GM18873 (cell line): Measurements from ENCODE around the gene RPL29.

Experiments
- ATAC-seq: cut with Tn5 transposase; IDR thresholded peaks from one replicate; pipeline ENCODE4 v1.9.1; 2021; ENCODE audit warnings: mild to moderate bottlenecking, moderate library complexity, moderate number of reproducible peaks; ENCODE audit not compliant: unreplicated experiment, low FRiP score

Gene RPL29

GRCh38 chr3:52028572-52028971, 32.9 kb upstream of the RPL29 start:
- ATAC-seq = no peak

DNA sequence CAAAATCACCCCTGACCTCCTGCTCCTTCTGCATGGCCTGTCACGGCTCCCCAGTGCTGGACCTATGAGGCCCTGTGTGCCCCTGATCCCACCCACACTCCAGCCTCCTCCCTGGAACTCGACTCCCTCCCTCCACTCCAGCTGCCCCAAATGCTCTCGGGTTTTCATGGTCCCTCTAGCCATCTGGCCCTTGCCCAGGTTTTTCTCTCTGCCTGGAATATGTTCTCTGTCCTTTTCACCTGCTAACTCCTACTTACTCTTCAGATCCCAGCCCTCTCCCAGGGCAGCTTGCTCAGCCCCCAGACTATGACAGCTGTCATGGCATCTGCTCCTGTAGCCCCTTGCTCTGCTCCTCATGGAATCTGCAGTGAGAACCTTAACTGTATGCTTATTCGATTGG, 30.3 kb upstream of the RPL29 start:
- no peak for ATAC-seq

DNA sequence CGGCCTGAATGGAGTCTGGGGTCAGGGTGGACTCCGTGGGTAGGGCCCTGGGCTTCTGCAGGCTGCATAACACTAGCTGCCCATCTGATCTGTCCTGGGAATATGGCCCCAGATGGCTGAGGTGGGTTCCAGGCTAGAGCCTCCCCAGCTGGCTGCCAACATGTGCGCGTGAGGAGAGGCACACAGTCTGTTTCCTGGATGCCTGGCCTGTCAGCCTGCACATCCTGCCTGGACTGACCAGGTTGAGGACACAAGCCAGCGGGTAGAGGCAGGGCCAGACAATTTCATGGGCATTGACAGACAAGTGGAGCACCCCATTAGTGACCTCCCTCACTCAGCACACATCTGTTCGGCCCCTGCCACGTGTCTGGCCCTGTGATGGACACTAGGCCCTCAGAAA, 29.8 kb upstream of the RPL29 start:
- ATAC-seq = no peak

GRCh38 chr3:52024765-52025452, 29.2 kb upstream of the RPL29 start:
- ATAC-seq = no peak

- ATAC-seq = no peak
These were observed 28.4 kb upstream of the RPL29 start for GRCh38 chr3:52023860-52024764.

DNA sequence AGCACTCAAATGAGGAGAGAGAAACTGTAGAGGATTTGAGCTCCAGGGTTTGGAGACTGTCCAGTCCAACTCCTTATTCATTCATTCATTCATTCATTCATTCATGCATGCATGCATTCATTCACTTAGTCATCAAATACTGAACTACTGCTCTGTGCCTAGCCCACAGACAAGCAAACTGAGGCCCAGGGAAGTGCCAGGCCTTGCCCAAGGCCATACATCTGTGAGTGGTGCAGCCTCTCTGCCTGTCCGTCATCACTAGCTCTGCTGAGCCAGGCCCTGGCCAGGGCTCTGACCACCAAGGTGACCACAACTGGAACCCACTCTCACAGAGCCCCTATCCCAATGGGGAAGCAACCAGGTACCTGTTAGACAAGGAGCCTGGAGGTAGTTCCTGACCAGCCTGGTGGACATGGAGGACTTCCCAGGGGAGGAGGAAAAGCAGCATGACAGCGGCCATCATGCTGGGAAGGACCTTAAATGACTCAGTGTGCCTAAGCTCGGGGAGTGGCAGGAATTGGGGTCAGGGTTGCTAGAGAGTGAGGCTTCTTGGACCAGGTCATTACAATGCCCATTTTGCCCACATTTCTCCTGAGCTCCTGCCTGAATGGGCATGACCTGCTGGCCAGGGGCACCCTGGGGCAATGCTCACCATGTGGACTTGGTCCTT, 27.5 kb upstream of the RPL29 start:
- ATAC-seq = no peak

DNA sequence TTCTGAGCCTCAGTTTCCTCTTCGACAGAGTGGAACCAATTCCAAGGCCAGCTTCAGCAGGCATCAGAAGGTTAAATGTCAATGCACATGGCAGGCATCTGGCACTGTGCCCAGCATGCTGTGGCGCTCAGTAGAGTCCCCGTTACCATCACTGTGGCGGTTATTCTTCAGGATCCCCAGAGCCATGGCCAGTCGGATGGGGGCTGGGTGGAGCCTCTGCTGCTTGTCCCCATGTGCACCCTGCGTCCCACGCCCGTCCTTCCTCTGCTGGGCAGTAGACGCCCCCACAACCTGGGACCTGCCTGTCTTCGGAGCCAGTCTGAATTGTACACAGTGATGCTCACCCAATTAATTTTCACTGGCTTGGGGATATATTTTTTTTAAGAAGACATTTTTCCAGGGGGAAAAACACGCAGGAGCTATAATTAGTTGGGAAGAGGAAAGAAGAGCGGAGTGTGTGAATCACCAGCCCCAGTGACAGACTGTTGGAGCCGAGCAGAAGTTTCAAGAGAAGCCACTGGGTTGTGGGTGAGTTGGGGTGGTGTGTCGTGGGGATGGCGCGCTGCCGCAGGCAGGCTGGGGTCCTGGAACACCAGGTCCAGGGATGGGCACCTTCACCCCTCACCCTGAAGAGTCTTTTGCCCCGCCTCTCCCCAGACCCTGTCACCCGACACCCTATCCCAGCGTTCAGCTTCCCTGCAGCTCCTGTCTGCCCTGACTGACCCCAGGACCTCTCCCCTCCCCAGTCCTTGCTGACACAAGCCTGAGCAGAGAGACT, 26.8 kb upstream of the RPL29 start:
- no peak for ATAC-seq

DNA sequence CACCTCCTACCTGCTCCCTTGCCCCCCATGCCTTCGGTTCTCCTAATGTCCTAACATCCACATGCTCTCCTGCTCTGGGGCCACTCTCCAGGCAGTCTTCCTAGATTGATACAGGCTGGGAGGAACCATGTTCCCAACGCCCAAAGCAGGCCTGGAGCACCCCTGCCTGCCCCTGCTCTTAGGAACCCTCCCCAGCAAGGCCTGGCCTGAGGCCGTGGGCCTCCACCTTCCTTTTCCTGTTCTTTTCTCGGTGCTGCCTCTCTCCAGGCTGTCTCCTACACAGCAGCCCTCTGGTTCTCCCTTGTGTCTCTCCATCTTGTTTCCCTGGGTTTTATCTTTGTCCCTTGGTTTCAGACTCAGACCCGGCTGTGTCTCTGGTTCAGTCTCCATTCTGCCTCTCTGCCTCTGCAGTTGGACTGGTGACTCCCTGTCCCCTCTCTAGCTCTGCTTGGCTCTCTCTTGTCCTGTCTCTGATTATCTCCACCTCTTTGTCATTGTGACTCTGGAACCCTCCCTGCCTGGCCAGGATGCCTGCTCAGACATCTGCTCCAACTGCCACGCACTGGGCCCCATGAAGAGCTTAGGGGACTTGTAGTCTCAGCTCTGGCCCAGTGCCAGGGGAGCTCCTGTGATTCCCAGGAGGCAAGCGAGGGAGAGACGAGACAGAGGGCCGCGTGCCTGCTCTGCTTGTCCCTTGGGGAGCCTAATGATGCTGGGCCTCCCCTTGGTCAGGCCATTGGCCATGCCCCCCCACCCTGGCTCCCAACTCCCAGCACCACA, 26.0 kb upstream of the RPL29 start:
- ATAC-seq = no peak

- ATAC-seq = no peak
These were observed 25.1 kb upstream of the RPL29 start for GRCh38 chr3:52020796-52021195.

GRCh38 chr3:52019352-52020080, 23.8 kb upstream of the RPL29 start:
- ATAC-seq = no peak

- ATAC-seq = no peak
These were observed 22.8 kb upstream of the RPL29 start for GRCh38 chr3:52018319-52019000.

GRCh38 chr3:52017586-52017985, 21.9 kb upstream of the RPL29 start:
- ATAC-seq = no peak

DNA sequence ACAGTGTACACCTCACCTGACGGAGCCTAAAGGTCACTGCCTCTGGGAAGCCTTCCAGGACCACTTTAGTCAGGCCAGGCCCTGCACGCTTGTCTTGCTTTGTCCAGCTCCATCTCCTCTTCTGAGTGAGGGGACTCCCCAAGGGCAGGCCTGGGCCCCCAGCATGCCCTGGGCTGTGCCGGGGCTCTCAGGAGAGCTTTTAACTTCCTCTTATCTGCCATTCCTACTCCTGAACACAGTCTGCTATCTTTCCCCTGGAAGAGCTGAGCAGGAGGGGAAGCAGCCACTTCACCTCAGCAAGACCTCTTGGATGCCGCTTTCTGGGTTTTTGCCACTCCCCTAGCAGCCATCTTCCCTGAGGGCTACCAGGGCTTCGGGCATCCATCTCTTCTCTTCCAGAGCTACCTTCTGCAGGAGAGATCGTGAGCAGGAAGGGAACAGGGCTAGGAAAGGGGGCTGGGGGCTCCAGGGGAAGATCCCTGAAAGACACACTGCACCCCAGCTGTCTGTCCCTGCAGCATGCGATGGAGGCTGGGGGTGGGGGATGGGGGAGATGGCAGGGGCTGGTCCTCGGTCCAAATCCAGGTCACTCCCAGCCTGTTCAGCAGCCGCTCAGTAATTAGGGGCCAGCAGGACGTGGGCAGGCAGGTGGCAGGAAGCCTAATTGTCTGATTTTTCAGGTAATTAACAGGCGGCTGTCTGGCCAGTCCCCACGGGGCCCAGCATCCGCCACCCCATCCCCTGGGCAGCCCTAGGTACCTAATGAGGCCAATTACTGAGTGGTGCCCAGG, 19.9 kb upstream of the RPL29 start:
- ATAC-seq = no peak

- ATAC-seq = no peak
These were observed 18.9 kb upstream of the RPL29 start for GRCh38 chr3:52014613-52015012.

GRCh38 chr3:52013802-52014598, 18.3 kb upstream of the RPL29 start:
- no peak for ATAC-seq

DNA sequence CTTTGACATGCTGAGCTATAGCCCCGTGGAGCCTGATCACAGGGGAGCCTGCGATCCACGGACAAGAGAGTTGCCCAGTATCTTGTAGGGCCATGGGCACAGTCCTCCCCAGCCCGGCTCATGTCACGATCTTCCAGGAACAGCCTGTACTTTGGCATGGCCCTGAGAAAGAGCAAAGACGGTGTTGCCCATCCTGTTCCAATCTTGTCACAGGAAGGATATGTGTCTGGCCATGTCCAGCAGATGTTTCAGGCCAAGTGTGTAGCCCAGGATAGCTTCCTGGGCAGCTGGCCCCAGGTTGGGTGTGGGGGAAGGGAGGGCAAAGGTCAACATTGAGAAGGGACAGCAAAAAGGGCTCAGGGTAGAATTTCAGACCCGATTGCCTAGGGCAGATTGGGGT, 17.0 kb upstream of the RPL29 start:
- ATAC-seq = no peak

DNA sequence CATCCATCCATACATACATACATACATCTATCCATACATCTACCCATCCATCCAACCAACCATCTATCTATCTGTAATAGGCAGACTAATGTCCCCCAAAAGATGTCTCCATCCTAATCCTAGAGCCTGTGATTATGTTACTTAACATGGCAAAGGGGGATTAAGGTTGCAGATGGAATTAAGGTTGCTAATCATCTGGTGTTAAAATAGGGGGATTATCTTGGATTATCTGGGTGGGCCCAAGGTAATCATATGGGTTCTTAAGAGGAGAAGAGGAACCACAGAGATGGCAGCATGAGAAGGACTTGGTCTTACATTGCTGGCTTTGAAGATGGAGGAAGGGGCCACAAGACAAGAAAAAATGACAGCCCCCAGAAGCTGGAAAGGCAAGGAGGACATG, 14.7 kb upstream of the RPL29 start:
- no peak for ATAC-seq
